Hepatocyte (in vitro differentiated cells): ENCODE results near the gene VWA8. TPM values are rescaled to one million over a fixed set of nuclear protein-coding genes. Genes with fewer than 3 reads are reported as not detected.

ENCODE experiments used
- DNase-seq: peaks from one replicate; pipeline ENCODE4 v3.0.0-alpha.2; 2016; ENCODE audit warnings: low spot score
- H2AFZ ChIP-seq: fragments of 200-600 bp; sonication (generic); 2 replicates; pipeline ENCODE4 v1.6.0; 2016; ENCODE audit warnings: antibody characterized with exemption, mild to moderate bottlenecking
- H3K27ac ChIP-seq: fragments of 200-600 bp; sonication (generic); 2 replicates; pipeline ENCODE4 v1.5.1; 2016; ENCODE audit warnings: mild to moderate bottlenecking
- H3K27me3 ChIP-seq: fragments of 200-600 bp; sonication (generic); 2 replicates; pipeline ENCODE4 v1.6.1; 2016
- H3K36me3 ChIP-seq: fragments of 200-600 bp; sonication (generic); replicated peaks from 2 replicates; pipeline ENCODE4 v1.5.1; 2016; ENCODE audit warnings: low read depth; ENCODE audit not compliant: insufficient read depth
- H3K4me1 ChIP-seq: fragments of 200-600 bp; sonication (generic); 2 replicates; pipeline ENCODE4 v1.5.1; 2016; ENCODE audit warnings: mild to moderate bottlenecking, moderate library complexity; ENCODE audit not compliant: insufficient read depth
- H3K4me2 ChIP-seq: fragments of 200-600 bp; sonication (generic); 2 replicates; pipeline ENCODE4 v1.6.0; 2016
- H3K4me3 ChIP-seq: fragments of 200-600 bp; sonication (generic); 2 replicates; pipeline ENCODE4 v1.5.1; 2016; ENCODE audit warnings: mild to moderate bottlenecking
- H3K79me2 ChIP-seq: fragments of 200-600 bp; sonication (generic); 2 replicates; pipeline ENCODE4 v1.6.0; 2017; ENCODE audit warnings: mild to moderate bottlenecking
- H3K9me2 ChIP-seq: fragments of 200-600 bp; sonication (generic); replicated peaks from 2 replicates; pipeline ENCODE4 v1.6.0; 2017; ENCODE audit warnings: mild to moderate bottlenecking; ENCODE audit not compliant: insufficient read depth
- H3K9me3 ChIP-seq: fragments of 200-600 bp; sonication (generic); 2 replicates; pipeline ENCODE4 v1.5.1; 2016; ENCODE audit warnings: low read depth, mild to moderate bottlenecking
- H4K20me1 ChIP-seq: fragments of 200-600 bp; sonication (generic); 2 replicates; pipeline ENCODE4 v1.6.0; 2016; ENCODE audit warnings: mild to moderate bottlenecking; ENCODE audit not compliant: insufficient read depth, poor library complexity, severe bottlenecking
- CTCF ChIP-seq: fragments of 200-600 bp; sonication (generic); IDR thresholded peaks from 2 replicates; pipeline ENCODE4 v1.5.1; 2016; ENCODE audit warnings: antibody characterized with exemption, mild to moderate bottlenecking; ENCODE audit not compliant: poor library complexity
- EZH2 ChIP-seq: fragments of 200-600 bp; sonication (generic); IDR thresholded peaks from 2 replicates; pipeline ENCODE4 v1.6.1; 2016; ENCODE audit warnings: antibody characterized with exemption, mild to moderate bottlenecking, borderline replicate concordance
- EZH2phosphoT487 ChIP-seq: fragments of 200-600 bp; sonication (generic); IDR thresholded peaks from one replicate; pipeline ENCODE4 v1.6.1; 2018; ENCODE audit warnings: antibody characterized with exemption, mild to moderate bottlenecking, low read depth, moderate library complexity; ENCODE audit not compliant: unreplicated experiment, severe bottlenecking
- WGBS: methylation state at CpG from one replicate; pipeline ENCODE4 v1.1.6; 2016; ENCODE audit warnings: low lambda C conversion rate; ENCODE audit errors: missing lambda C conversion rate; 5-methylcytosine and 5-hydroxymethylcytosine counted together
- polyA plus RNA-seq: library from polyadenylated mRNA; unstranded; fragments of >200 nt; fragmentation: Nextera tagmentation; extraction: Ambion mirVana; gene quantifications from 2 replicates; pipeline ENCODE4 v1.2.1, GENCODE V29; 2016
- total RNA-seq: library from RNA; depleted of rRNA; stranded (reverse); fragments of >200 nt; gene quantifications from 2 replicates; pipeline ENCODE4 v1.2.3, GENCODE V29; 2014

The VWA8 gene
- total and polyA plus RNA-seq, 2 experiments from 2014 or later: 4.9 to 19.5 TPM

- H3K27ac ChIP-seq: no peak overlapping the region
- no peaks in the 10 kb centered on the region for H3K79me2 ChIP-seq
- TF ChIP-seq CTCF (no peak), EZH2phosphoT487 (no peak), EZH2 (no peak)
- no peaks in the 10 kb centered on the region for H3K27me3 ChIP-seq
- no peaks in the 10 kb centered on the region for H3K9me3 ChIP-seq
- H3K9me2 ChIP-seq: no peaks in the 10 kb centered on the region
- H3K4me1 ChIP-seq: no peaks in the 10 kb centered on the region
- no peak overlapping the region for H2AFZ ChIP-seq
- H4K20me1 ChIP-seq: no peaks in the 10 kb centered on the region
- WGBS: 97% methylated on average over 7 of the region's 7 CpGs
- H3K36me3 ChIP-seq: no peaks in the 10 kb centered on the region
- no peak overlapping the region for H3K4me2 ChIP-seq
- H3K4me3 ChIP-seq: no peak overlapping the region
- no peak for DNase-seq
These were observed 127.7 kb downstream of the VWA8 start for GRCh38 chr13:41833201-41833600.

GRCh38 chr13:41827507-41828213 lies 133.2 kb downstream of the VWA8 start:
- peak overlapping the region; percentile 9 for H3K4me2 ChIP-seq
- 45% methylated on average over 5 of the region's 5 CpGs for WGBS
- DNase-seq: peak; percentile 21

GRCh38 chr13:41825691-41826090 lies 135.2 kb downstream of the VWA8 start:
- H3K4me2 ChIP-seq: no peak overlapping the region
- H3K36me3 ChIP-seq: no peaks in the 10 kb centered on the region
- DNase-seq: no peak
- H3K4me1 ChIP-seq: peaks cover 4% of the 10 kb centered on the region
- no peaks in the 10 kb centered on the region for H3K9me3 ChIP-seq
- H2AFZ ChIP-seq: no peak overlapping the region
- no peak overlapping the region for H3K27ac ChIP-seq
- H3K9me2 ChIP-seq: no peaks in the 10 kb centered on the region
- no peaks in the 10 kb centered on the region for H3K27me3 ChIP-seq
- H3K79me2 ChIP-seq: no peaks in the 10 kb centered on the region
- H4K20me1 ChIP-seq: no peaks in the 10 kb centered on the region
- no peak for TF ChIP-seq EZH2
- TF ChIP-seq CTCF: no peak
- TF ChIP-seq EZH2phosphoT487: no peak
- H3K4me3 ChIP-seq: no peak overlapping the region

More at GRCh38 chr13:41827507-41828213, 133.2 kb downstream of the VWA8 start:
- no peaks in the 10 kb centered on the region for H3K9me3 ChIP-seq
- H4K20me1 ChIP-seq: no peaks in the 10 kb centered on the region
- no peaks in the 10 kb centered on the region for H3K36me3 ChIP-seq
- H3K4me1 ChIP-seq: peaks cover 4% of the 10 kb centered on the region
- no peaks in the 10 kb centered on the region for H3K27me3 ChIP-seq
- TF ChIP-seq EZH2phosphoT487 (no peak), CTCF (no peak), EZH2 (no peak)
- no peaks in the 10 kb centered on the region for H3K9me2 ChIP-seq
- no peak overlapping the region for H3K4me3 ChIP-seq
- no peaks in the 10 kb centered on the region for H3K79me2 ChIP-seq
- H2AFZ ChIP-seq: no peak overlapping the region
- H3K27ac ChIP-seq: peak overlapping the region; percentile 53

DNA sequence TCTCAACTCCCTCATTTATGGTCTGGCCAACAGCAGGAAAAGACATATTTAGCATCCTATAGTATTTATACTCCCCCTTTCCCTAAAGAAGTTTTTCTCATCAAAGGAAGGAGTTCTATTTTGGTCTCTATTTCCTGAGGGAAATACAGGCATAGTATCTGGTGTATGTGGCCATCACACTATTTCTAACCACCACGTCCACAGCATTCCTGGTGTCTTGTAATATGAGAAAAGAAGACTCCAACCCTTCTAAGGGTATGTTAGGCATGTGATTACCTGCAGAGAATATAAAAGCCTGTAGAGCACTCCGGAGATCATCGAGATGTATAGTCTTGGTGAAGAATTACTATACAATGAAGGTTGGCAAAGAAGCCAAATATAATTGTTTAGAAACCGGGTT lies 137.4 kb downstream of the VWA8 start:
- Histone ChIP-seq H3K9me2 (no peaks in the 10 kb centered on the region), H3K36me3 (no peaks in the 10 kb centered on the region), H4K20me1 (no peaks in the 10 kb centered on the region), H3K79me2 (no peaks in the 10 kb centered on the region), H3K9me3 (no peaks in the 10 kb centered on the region), H2AFZ (no peak overlapping the region), H3K4me3 (no peak overlapping the region), H3K4me1 (peaks cover 4% of the 10 kb centered on the region), H3K4me2 (no peak overlapping the region), H3K27me3 (no peaks in the 10 kb centered on the region), H3K27ac (no peak overlapping the region)
- 95% methylated on average over 4 of the region's 4 CpGs for WGBS
- no peak for DNase-seq
- TF ChIP-seq EZH2 (no peak), EZH2phosphoT487 (no peak), CTCF (no peak)
